ENCODE measurements around the gene SLC15A3.

Gene SLC15A3

DNA sequence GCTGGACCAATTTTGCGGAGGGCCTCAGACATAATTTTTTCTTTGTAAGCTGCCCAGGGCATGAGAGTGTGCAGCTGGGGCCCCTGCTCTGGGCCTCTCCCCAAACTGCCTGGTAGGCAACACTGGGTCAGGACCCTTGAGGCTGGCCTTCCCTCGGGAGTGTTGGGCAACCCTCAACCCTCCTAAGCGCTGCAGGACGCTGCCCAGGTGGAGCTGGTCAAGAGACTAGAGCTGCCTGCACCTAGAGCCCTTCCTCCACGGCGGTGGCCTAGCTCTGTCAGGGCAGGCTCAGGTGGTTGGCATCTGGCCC lies 28.2 kb downstream of the SLC15A3 start:
- ChIA-PET CTCF (interaction anchor here (1.2 kb wide), 1 partner anchor 93 kb away, joined by 3 read pairs; no protein-coding TSS in a partner anchor), POLR2A (interaction anchor here (1.2 to 1.7 kb wide), 2 partner anchors 9 to 18 kb away, joined by 4 to 22 read pairs; partner anchors contain the start of genes PRPF19 and TMEM109)
- no peaks in the 10 kb centered on the region for H3K9me3 ChIP-seq (ENCODE audit: control insufficient read depth, insufficient read depth, low read depth, low read length)
- TF ChIP-seq, protein P1, sequence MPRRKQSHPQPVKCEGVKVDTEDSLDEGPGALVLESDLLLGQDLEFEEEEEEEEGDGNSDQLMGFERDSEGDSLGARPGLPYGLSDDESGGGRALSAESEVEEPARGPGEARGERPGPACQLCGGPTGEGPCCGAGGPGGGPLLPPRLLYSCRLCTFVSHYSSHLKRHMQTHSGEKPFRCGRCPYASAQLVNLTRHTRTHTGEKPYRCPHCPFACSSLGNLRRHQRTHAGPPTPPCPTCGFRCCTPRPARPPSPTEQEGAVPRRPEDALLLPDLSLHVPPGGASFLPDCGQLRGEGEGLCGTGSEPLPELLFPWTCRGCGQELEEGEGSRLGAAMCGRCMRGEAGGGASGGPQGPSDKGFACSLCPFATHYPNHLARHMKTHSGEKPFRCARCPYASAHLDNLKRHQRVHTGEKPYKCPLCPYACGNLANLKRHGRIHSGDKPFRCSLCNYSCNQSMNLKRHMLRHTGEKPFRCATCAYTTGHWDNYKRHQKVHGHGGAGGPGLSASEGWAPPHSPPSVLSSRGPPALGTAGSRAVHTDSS (tag by site-specific recombination; IDR thresholded peaks at IDR 0.05), result no peak
- no peak for TF ChIP-seq ZNF132 (tag by site-specific recombination; IDR thresholded peaks at IDR 0.05; ENCODE audit: borderline replicate concordance)
- TF ChIP-seq ZNF654 (tag by site-specific recombination; IDR thresholded peaks at IDR 0.05; ENCODE audit: low read depth), result no peak
- TF ChIP-seq, protein P2, sequence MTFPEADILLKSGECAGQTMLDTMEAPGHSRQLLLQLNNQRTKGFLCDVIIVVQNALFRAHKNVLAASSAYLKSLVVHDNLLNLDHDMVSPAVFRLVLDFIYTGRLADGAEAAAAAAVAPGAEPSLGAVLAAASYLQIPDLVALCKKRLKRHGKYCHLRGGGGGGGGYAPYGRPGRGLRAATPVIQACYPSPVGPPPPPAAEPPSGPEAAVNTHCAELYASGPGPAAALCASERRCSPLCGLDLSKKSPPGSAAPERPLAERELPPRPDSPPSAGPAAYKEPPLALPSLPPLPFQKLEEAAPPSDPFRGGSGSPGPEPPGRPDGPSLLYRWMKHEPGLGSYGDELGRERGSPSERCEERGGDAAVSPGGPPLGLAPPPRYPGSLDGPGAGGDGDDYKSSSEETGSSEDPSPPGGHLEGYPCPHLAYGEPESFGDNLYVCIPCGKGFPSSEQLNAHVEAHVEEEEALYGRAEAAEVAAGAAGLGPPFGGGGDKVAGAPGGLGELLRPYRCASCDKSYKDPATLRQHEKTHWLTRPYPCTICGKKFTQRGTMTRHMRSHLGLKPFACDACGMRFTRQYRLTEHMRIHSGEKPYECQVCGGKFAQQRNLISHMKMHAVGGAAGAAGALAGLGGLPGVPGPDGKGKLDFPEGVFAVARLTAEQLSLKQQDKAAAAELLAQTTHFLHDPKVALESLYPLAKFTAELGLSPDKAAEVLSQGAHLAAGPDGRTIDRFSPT (tag by site-specific recombination; IDR thresholded peaks at IDR 0.05), result no peak
- no peak for TF ChIP-seq ZNF48 (tag by site-specific recombination; IDR thresholded peaks at IDR 0.05)
- no peak for TF ChIP-seq ZNF776 (tag by site-specific recombination; IDR thresholded peaks at IDR 0.05; ENCODE audit: borderline replicate concordance)
- TF ChIP-seq HOXD13 (CRISPR knock-in tag; IDR thresholded peaks at IDR 0.05; ENCODE audit: borderline replicate concordance), result no peak
- H3K27ac ChIP-seq (ENCODE audit: extremely low read depth, low read depth, low read length), result no peak overlapping the region
- peaks cover 0 to 71% of the 10 kb centered on the region in 2 experiments; a peak in 1 of 3 replicates for H3K36me3 ChIP-seq (ENCODE audit: control insufficient read depth in 2 of 2, insufficient read depth in 1 of 2, low read length in 2 of 2)
- no peaks in the 10 kb centered on the region for H3K4me1 ChIP-seq (ENCODE audit: control insufficient read depth, insufficient read depth, low read length)
- peak overlapping the region; percentile 5; the same call in 1 of the 2 replicates for H3K4me3 ChIP-seq (ENCODE audit: low read depth, low read length)

DNA sequence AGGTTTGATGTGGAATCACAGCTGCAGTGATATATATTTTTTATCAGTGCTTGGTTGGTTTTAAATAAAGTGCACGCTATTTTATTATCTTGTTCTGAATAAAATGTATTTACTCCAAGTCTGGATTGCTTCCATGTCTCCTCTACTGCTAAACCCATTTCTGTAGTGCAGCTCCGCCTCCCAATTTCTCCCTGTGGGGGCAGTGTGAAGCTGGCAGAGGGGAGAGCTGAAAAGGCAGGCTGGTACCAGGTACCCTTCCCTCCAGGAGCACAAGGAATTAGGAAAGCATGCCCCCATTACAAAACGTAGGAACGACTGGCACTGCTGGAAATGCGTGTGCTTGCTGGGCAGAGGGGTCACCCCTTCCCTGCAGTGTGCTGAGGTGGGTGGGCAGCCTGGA lies 28.6 kb downstream of the SLC15A3 start:
- CTCF ChIA-PET, result interaction anchor here (0.5 to 1.2 kb wide), 2 partner anchors 93 to 245 kb away, joined by 3 to 5 read pairs; no protein-coding TSS in a partner anchor
- H3K4me3 ChIP-seq (ENCODE audit: low read depth, low read length), result no peak overlapping the region
- H3K9me3 ChIP-seq (ENCODE audit: control insufficient read depth, insufficient read depth, low read depth, low read length), result no peaks in the 10 kb centered on the region
- H3K4me1 ChIP-seq (ENCODE audit: control insufficient read depth, insufficient read depth, low read length), result no peaks in the 10 kb centered on the region
- POLR2A ChIA-PET, result interaction anchor here (1.2 to 1.7 kb wide), 2 partner anchors 9 to 17 kb away, joined by 4 to 22 read pairs; partner anchors contain the start of genes PRPF19 and TMEM109
- peaks cover 0 to 67% of the 10 kb centered on the region in 2 experiments; a peak in 1 of 3 replicates for H3K36me3 ChIP-seq (ENCODE audit: control insufficient read depth in 2 of 2, insufficient read depth in 1 of 2, low read length in 2 of 2)
- H3K27ac ChIP-seq (ENCODE audit: extremely low read depth, low read depth, low read length), result no peak overlapping the region
- TF ChIP-seq SETDB1 (IDR thresholded peaks at IDR 0.05; ENCODE audit: insufficient read length, low read length) (no peak), IKZF3 (tag by site-specific recombination; IDR thresholded peaks at IDR 0.05) (no peak), OVOL3 (tag by site-specific recombination; IDR thresholded peaks at IDR 0.05) (no peak), ZNF175 (tag by site-specific recombination; IDR thresholded peaks at IDR 0.05) (no peak), BCL11A (tag by site-specific recombination; IDR thresholded peaks at IDR 0.05; ENCODE audit: low read depth) (no peak), ZNF626 (tag by site-specific recombination; IDR thresholded peaks at IDR 0.05) (no peak), ZNF423 (tag by site-specific recombination; IDR thresholded peaks at IDR 0.05) (no peak), ZNF132 (tag by site-specific recombination; IDR thresholded peaks at IDR 0.05; ENCODE audit: borderline replicate concordance) (no peak), ZNF830 (tag by site-specific recombination; IDR thresholded peaks at IDR 0.05; ENCODE audit: low read depth) (no peak), ZNF133 (tag by site-specific recombination; IDR thresholded peaks at IDR 0.05) (no peak), ZNF776 (tag by site-specific recombination; IDR thresholded peaks at IDR 0.05; ENCODE audit: borderline replicate concordance) (no peak)
- TF ChIP-seq, protein P3, sequence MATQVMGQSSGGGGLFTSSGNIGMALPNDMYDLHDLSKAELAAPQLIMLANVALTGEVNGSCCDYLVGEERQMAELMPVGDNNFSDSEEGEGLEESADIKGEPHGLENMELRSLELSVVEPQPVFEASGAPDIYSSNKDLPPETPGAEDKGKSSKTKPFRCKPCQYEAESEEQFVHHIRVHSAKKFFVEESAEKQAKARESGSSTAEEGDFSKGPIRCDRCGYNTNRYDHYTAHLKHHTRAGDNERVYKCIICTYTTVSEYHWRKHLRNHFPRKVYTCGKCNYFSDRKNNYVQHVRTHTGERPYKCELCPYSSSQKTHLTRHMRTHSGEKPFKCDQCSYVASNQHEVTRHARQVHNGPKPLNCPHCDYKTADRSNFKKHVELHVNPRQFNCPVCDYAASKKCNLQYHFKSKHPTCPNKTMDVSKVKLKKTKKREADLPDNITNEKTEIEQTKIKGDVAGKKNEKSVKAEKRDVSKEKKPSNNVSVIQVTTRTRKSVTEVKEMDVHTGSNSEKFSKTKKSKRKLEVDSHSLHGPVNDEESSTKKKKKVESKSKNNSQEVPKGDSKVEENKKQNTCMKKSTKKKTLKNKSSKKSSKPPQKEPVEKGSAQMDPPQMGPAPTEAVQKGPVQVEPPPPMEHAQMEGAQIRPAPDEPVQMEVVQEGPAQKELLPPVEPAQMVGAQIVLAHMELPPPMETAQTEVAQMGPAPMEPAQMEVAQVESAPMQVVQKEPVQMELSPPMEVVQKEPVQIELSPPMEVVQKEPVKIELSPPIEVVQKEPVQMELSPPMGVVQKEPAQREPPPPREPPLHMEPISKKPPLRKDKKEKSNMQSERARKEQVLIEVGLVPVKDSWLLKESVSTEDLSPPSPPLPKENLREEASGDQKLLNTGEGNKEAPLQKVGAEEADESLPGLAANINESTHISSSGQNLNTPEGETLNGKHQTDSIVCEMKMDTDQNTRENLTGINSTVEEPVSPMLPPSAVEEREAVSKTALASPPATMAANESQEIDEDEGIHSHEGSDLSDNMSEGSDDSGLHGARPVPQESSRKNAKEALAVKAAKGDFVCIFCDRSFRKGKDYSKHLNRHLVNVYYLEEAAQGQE (tag by site-specific recombination; IDR thresholded peaks at IDR 0.05), result no peak
- TF ChIP-seq, protein P4, sequence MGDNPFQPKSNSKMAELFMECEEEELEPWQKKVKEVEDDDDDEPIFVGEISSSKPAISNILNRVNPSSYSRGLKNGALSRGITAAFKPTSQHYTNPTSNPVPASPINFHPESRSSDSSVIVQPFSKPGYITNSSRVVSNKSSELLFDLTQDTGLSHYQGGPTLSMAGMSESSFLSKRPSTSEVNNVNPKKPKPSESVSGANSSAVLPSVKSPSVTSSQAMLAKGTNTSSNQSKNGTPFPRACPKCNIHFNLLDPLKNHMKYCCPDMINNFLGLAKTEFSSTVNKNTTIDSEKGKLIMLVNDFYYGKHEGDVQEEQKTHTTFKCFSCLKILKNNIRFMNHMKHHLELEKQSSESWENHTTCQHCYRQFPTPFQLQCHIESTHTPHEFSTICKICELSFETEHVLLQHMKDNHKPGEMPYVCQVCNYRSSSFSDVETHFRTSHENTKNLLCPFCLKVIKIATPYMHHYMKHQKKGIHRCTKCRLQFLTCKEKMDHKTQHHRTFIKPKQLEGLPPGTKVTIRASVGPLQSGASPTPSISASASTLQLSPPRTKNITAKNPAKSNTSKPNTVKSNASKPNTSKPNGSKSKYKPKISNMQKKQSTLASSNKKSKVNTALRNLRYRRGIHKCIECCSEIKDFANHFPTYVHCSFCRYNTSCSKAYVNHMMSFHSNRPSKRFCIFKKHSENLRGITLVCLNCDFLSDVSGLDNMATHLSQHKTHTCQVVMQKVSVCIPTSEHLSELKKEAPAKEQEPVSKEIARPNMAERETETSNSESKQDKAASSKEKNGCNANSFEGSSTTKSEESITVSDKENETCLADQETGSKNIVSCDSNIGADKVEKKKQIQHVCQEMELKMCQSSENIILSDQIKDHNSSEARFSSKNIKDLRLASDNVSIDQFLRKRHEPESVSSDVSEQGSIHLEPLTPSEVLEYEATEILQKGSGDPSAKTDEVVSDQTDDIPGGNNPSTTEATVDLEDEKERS (tag by site-specific recombination; IDR thresholded peaks at IDR 0.05), result no peak
- TF ChIP-seq, protein P5, sequence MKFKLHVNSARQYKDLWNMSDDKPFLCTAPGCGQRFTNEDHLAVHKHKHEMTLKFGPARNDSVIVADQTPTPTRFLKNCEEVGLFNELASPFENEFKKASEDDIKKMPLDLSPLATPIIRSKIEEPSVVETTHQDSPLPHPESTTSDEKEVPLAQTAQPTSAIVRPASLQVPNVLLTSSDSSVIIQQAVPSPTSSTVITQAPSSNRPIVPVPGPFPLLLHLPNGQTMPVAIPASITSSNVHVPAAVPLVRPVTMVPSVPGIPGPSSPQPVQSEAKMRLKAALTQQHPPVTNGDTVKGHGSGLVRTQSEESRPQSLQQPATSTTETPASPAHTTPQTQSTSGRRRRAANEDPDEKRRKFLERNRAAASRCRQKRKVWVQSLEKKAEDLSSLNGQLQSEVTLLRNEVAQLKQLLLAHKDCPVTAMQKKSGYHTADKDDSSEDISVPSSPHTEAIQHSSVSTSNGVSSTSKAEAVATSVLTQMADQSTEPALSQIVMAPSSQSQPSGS (tag by site-specific recombination; IDR thresholded peaks at IDR 0.05; ENCODE audit: low read depth), result no peak
- TF ChIP-seq, protein P6, sequence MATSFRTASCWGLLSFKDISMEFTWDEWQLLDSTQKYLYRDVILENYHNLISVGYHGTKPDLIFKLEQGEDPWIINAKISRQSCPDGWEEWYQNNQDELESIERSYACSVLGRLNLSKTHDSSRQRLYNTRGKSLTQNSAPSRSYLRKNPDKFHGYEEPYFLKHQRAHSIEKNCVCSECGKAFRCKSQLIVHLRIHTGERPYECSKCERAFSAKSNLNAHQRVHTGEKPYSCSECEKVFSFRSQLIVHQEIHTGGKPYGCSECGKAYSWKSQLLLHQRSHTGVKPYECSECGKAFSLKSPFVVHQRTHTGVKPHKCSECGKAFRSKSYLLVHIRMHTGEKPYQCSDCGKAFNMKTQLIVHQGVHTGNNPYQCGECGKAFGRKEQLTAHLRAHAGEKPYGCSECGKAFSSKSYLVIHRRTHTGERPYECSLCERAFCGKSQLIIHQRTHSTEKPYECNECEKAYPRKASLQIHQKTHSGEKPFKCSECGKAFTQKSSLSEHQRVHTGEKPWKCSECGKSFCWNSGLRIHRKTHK (tag by site-specific recombination; IDR thresholded peaks at IDR 0.05), result no peak

Measured in HEK293 (cell line).